HCT116 (cell line): ENCODE results near the gene SGSH. TPM values are rescaled to one million over a fixed set of nuclear protein-coding genes. Genes with fewer than 3 reads are reported as not detected.
A peak's percentile ranks its signal among the peaks of the same experiment; 100 is the strongest.

Experiments
- ATAC-seq: fragments of 200-7000 bp; cut with Tn5 transposase; 2 replicates; pipeline ENCODE4 v1.9.1; 2020; ENCODE audit warnings: mild to moderate bottlenecking, moderate library complexity
- BruUV-seq: library from RNA; stranded (reverse); fragments of 400-500 nt; replicated peaks from 2 replicates; lab custom pipeline; 2021; lab: Mats Ljungman, UMichigan
- CTCF ChIA-PET: fragments of 300-600 bp; sonication (Branson Sonifier 250); formaldehyde crosslinking; loops from one replicate; lab custom pipeline; 2021; ENCODE audit warnings: antibody characterized with exemption; lab: Charles Lee
- POLR2A ChIA-PET: fragments of 300-600, 350-600 bp; sonication (Branson Sonifier 250); formaldehyde crosslinking; loops from one replicate; lab custom pipeline; 2021; ENCODE audit warnings: antibody characterized with exemption; lab: Charles Lee
- RAD21 ChIA-PET, 2 experiments: fragments of 300-600 bp; sonication (Branson Sonifier 250); formaldehyde crosslinking; loops; one replicate each; lab custom pipeline; 2023; ENCODE audit warnings: low total read pairs in 2 of 2; ENCODE audit not compliant: uncharacterized antibody in 2 of 2, unreplicated experiment in 2 of 2, low non-redundant PET in 1 of 2; lab: Charles Lee
- DNase-seq: peaks from one replicate; pipeline ENCODE4 v3.0.0-alpha.2; 2010; ENCODE audit warnings: low read depth, low spot score
- H2AFZ ChIP-seq: fragments of 200-600 bp; shearing (Covaris generic), sonication (generic); 2 replicates; pipeline ENCODE4 v1.6.1; 2017; ENCODE audit warnings: low read depth, mixed run types, mixed read lengths, antibody characterized with exemption, low read length; ENCODE audit not compliant: poor library complexity, severe bottlenecking
- H3K27ac ChIP-seq: 2 replicates; pipeline ENCODE4 v1.5.1; 2012; ENCODE audit warnings: low read depth, low read length
- H3K27me3 ChIP-seq: fragments of 200-600 bp; sonication (generic); 2 replicates; pipeline ENCODE4 v1.6.1; 2016; ENCODE audit warnings: mixed run types, low read length, mixed read lengths; ENCODE audit not compliant: insufficient read depth
- H3K36me3 ChIP-seq, 2 experiments: fragments of 200-500 bp in 1 of 2; fragments of 200-600 bp in 1 of 2; sonication (Bioruptor generic) in 1 of 2; sonication (generic) in 1 of 2; 2 replicates each; pipeline versions ENCODE4 v1.5.1 to v1.6.1; 2014 to 2016; ENCODE audit warnings: low read length in 2 of 2, inconsistent platforms in 1 of 2, mixed read lengths in 1 of 2, mixed run types in 1 of 2; ENCODE audit not compliant: insufficient read depth in 2 of 2, control insufficient read depth in 1 of 2
- H3K4me1 ChIP-seq, 2 experiments: fragments of 200-600 bp in 1 of 2; sonication (generic) in 1 of 2; 2 replicates each; pipeline versions ENCODE4 v1.5.1 to v1.6.1; 2012 to 2017; ENCODE audit warnings: low read length in 2 of 2, inconsistent platforms in 1 of 2, mild to moderate bottlenecking in 1 of 2, mixed read lengths in 1 of 2, mixed run types in 1 of 2, moderate library complexity in 1 of 2; ENCODE audit not compliant: insufficient read depth in 2 of 2, control insufficient read depth in 1 of 2
- H3K4me2 ChIP-seq: fragments of 200-600 bp; sonication (generic); 2 replicates; pipeline ENCODE4 v1.6.1; 2017; ENCODE audit warnings: mixed run types, low read length, mixed read lengths
- H3K4me3 ChIP-seq, 2 experiments: fragments of 200-600 bp in 1 of 2; sonication (generic) in 1 of 2; replicated peaks in 1 of 2; 2 replicates each; pipeline ENCODE4 v1.5.1; 2011 to 2016; ENCODE audit warnings: low read length in 2 of 2, control low read depth in 1 of 2, low read depth in 1 of 2, mild to moderate bottlenecking in 1 of 2, mixed read lengths in 1 of 2, mixed run types in 1 of 2
- H3K79me2 ChIP-seq: fragments of 200-600 bp; sonication (generic); 2 replicates; pipeline ENCODE4 v1.6.1; 2017; ENCODE audit warnings: mild to moderate bottlenecking, mixed run types, low read length, moderate library complexity, mixed read lengths; ENCODE audit not compliant: insufficient read depth
- H3K9ac ChIP-seq: fragments of 200-600 bp; sonication (generic); 2 replicates; pipeline ENCODE4 v1.6.1; 2016; ENCODE audit warnings: low read length, mixed read lengths
- H3K9me2 ChIP-seq: fragments of 200-600 bp; sonication (generic), shearing (Covaris generic); 2 replicates; pipeline ENCODE4 v1.6.1; 2017; ENCODE audit warnings: mixed run types, mild to moderate bottlenecking, moderate library complexity; ENCODE audit not compliant: insufficient read depth
- H3K9me3 ChIP-seq, 2 experiments: fragments of 200-500 bp in 1 of 2; fragments of 200-600 bp in 1 of 2; sonication (Bioruptor generic) in 1 of 2; sonication (generic) in 1 of 2; 2 replicates each; pipeline ENCODE4 v1.6.1; 2014 to 2017; ENCODE audit warnings: low read length in 2 of 2, mixed read lengths in 2 of 2, inconsistent platforms in 1 of 2, low read depth in 1 of 2, mild to moderate bottlenecking in 1 of 2, mixed run types in 1 of 2, moderate library complexity in 1 of 2; ENCODE audit not compliant: control insufficient read depth in 1 of 2, insufficient read depth in 1 of 2
- H4K20me1 ChIP-seq: fragments of 200-600 bp; sonication (generic), shearing (Covaris generic); 2 replicates; pipeline ENCODE4 v1.6.1; 2017; ENCODE audit warnings: mixed run types, mild to moderate bottlenecking, moderate library complexity; ENCODE audit not compliant: insufficient read depth
- CBX3 ChIP-seq: IDR thresholded peaks from 2 replicates; pipeline ENCODE4 v1.6.1; 2012; ENCODE audit warnings: low read depth
- CEBPB ChIP-seq: IDR thresholded peaks from 2 replicates; pipeline ENCODE4 v1.6.1; 2012; ENCODE audit warnings: low read depth
- EGR1 ChIP-seq: IDR thresholded peaks from 2 replicates; pipeline ENCODE4 v1.6.1; 2012; ENCODE audit warnings: low read depth
- ELF1 ChIP-seq: IDR thresholded peaks from 2 replicates; pipeline ENCODE4 v1.6.1; 2012; ENCODE audit warnings: low read depth, borderline replicate concordance
- EZH2 ChIP-seq: fragments of 200-600 bp; sonication (generic); IDR thresholded peaks from 2 replicates; pipeline ENCODE4 v1.6.1; 2017; ENCODE audit warnings: antibody characterized with exemption, mixed run types
- FOSL1 ChIP-seq: IDR thresholded peaks from 2 replicates; pipeline ENCODE4 v1.6.1; 2012; ENCODE audit warnings: low read depth
- POLR2AphosphoS5 ChIP-seq: IDR thresholded peaks from 2 replicates; pipeline ENCODE4 v1.6.1; 2011; ENCODE audit warnings: mild to moderate bottlenecking, low read depth, low read length, moderate library complexity
- RAD21 ChIP-seq: IDR thresholded peaks from 2 replicates; pipeline ENCODE4 v1.6.1; 2012; ENCODE audit warnings: low read depth, mild to moderate bottlenecking
- SIN3A ChIP-seq: IDR thresholded peaks from 2 replicates; pipeline ENCODE4 v1.6.1; 2012; ENCODE audit warnings: low read depth
- SP1 ChIP-seq: IDR thresholded peaks from 2 replicates; pipeline ENCODE4 v1.6.1; 2012; ENCODE audit warnings: low read depth
- SRF ChIP-seq: IDR thresholded peaks from 2 replicates; pipeline ENCODE4 v1.6.1; 2012; ENCODE audit warnings: low read depth
- ZBTB33 ChIP-seq: IDR thresholded peaks from 2 replicates; pipeline ENCODE4 v1.6.1; 2011; ENCODE audit warnings: mild to moderate bottlenecking, low read length, moderate library complexity; ENCODE audit not compliant: insufficient replicate concordance; ENCODE audit errors: extremely low read depth
- ZFX ChIP-seq: fragments of 450-650 bp; IDR thresholded peaks from 2 replicates; pipeline ENCODE4 v1.6.1; 2017
- intact Hi-C: fragments of 100-400 bp; cut with micrococcal nuclease; formaldehyde crosslinking; loops from 2 replicates; pipeline ENCODE4 v1.10.0; 2022
- total RNA-seq: library from RNA; stranded (reverse); gene quantifications from one replicate; pipeline ENCODE4 v1.2.1, GENCODE V29; 2021; ENCODE audit not compliant: unreplicated experiment
- TF ChIP-seq, protein P1 (sequence below): IDR thresholded peaks from 2 replicates; pipeline ENCODE4 v1.6.1; 2012
- TF ChIP-seq, protein P2 (sequence below), 3 experiments: fragments of 200-600 bp in 1 of 3; sonication (generic) in 1 of 3; IDR thresholded peaks in 2 of 3; conservative IDR thresholded peaks in 1 of 3; 2 replicates each; pipeline ENCODE4 v1.5.1; 2012 to 2017; ENCODE audit warnings: low read depth in 2 of 3, low read length in 2 of 3, antibody characterized with exemption in 1 of 3, borderline replicate concordance in 1 of 3, control low read depth in 1 of 3, mild to moderate bottlenecking in 1 of 3, mixed read lengths in 1 of 3, mixed run types in 1 of 3, moderate library complexity in 1 of 3; ENCODE audit not compliant: insufficient read depth in 1 of 3

The SGSH gene
- total RNA-seq, 1 experiment from 2014 or later: 34.4 TPM

DNA sequence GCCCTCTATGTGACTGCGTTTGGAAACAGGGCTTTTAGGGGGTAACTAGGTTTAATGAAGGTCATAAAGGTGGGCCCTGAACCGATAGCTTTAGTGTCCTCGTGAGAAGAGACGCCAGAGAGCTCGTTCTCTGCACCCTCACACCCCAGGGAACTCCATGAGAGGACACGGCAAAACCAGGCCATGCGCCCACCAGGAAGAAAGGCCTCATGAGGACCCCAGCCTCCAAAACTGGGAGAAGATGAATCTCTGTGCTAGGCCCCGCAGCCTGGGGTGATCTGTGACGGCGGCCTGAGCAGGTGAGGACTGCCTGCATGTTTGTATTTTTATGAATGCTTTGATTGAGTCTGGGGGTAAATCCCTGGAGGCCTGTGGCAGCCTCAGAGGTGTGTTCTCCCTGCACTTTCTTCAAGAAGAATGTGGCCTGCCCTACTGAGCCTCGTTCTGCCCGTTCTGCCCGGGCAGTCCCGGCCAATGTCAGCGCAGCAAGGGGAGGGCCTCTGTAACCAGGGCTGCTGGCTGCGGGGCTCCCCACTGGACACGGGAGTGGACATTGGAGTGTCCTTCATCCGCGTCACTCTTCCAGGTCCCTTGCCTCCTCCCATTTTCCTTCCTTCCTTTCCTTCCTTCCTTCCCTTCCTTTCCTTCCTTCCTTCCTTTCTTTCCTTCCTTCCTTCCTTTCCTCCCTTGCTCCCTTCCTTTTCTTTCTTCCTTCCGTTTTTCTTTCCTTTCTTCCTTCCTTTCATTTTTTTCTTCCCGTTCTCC lies 33.7 kb upstream of the SGSH start:
- Histone ChIP-seq H3K36me3 (no peaks in the 10 kb centered on the region), H3K79me2 (no peaks in the 10 kb centered on the region), H3K9me3 (no peaks in the 10 kb centered on the region), H3K9me2 (no peaks in the 10 kb centered on the region), H2AFZ (no peak overlapping the region), H3K4me2 (peak overlapping the region; percentile 74), H3K4me3 (0 out of 4 replicates have a peak overlapping the region, but pooled peaks of 1 of the 2 experiments have one; percentile 9), H3K27me3 (no peaks in the 10 kb centered on the region), H3K4me1 (peaks cover 39 to 59% of the 10 kb centered on the region in 2 experiments), H4K20me1 (no peaks in the 10 kb centered on the region), H3K27ac (peak overlapping the region; percentile 89), H3K9ac (peak overlapping the region; percentile 42)
- TF ChIP-seq ZFX (no peak), EZH2 (no peak), SIN3A (no peak), SP1 (no peak), SRF (no peak), CBX3 (no peak), ZBTB33 (no peak), FOSL1 (no peak), RAD21 (no peak), EGR1 (no peak), POLR2AphosphoS5 (no peak), CEBPB (no peak), ELF1 (no peak)
- TF ChIP-seq, protein P1, sequence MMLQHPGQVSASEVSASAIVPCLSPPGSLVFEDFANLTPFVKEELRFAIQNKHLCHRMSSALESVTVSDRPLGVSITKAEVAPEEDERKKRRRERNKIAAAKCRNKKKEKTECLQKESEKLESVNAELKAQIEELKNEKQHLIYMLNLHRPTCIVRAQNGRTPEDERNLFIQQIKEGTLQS: no peak
- TF ChIP-seq, protein P2, sequence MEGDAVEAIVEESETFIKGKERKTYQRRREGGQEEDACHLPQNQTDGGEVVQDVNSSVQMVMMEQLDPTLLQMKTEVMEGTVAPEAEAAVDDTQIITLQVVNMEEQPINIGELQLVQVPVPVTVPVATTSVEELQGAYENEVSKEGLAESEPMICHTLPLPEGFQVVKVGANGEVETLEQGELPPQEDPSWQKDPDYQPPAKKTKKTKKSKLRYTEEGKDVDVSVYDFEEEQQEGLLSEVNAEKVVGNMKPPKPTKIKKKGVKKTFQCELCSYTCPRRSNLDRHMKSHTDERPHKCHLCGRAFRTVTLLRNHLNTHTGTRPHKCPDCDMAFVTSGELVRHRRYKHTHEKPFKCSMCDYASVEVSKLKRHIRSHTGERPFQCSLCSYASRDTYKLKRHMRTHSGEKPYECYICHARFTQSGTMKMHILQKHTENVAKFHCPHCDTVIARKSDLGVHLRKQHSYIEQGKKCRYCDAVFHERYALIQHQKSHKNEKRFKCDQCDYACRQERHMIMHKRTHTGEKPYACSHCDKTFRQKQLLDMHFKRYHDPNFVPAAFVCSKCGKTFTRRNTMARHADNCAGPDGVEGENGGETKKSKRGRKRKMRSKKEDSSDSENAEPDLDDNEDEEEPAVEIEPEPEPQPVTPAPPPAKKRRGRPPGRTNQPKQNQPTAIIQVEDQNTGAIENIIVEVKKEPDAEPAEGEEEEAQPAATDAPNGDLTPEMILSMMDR (IDR thresholded peaks at IDR 0.05 in 2 of 3, conservative IDR thresholded peaks at IDR 0.05 in 1 of 3; ENCODE audit: borderline replicate concordance in 1 of 3, insufficient read depth in 1 of 3, low read depth in 2 of 3, low read length in 2 of 3): no peak
- ChIA-PET RAD21 (no interaction called here), POLR2A (no interaction called here), CTCF (no interaction called here)
- DNase-seq (no peak), ATAC-seq (no peak)
- BruUV-seq: no TSS peak
- intact Hi-C loops: loop anchor here (1.0 to 2.0 kb wide), 4 partner anchors 58 to 245 kb away; partner anchors contain the start of gene GAA
